DND-41 (cell line): Measurements from ENCODE around the gene ARHGAP25.

Source experiments
- EZH2 ChIP-seq: IDR thresholded peaks from 3 replicates; pipeline ENCODE4 v1.6.1; 2012; ENCODE audit warnings: borderline replicate concordance, low read depth, mild to moderate bottlenecking, moderate library complexity, low read length, inconsistent platforms; ENCODE audit not compliant: severe bottlenecking
- TF ChIP-seq, protein P1 (sequence below): IDR thresholded peaks from 2 replicates; pipeline ENCODE4 v1.5.1; 2012; ENCODE audit warnings: borderline replicate concordance, low read length, moderate library complexity, mild to moderate bottlenecking; ENCODE audit not compliant: poor library complexity, severe bottlenecking; ENCODE audit errors: extremely low read depth

DNA sequence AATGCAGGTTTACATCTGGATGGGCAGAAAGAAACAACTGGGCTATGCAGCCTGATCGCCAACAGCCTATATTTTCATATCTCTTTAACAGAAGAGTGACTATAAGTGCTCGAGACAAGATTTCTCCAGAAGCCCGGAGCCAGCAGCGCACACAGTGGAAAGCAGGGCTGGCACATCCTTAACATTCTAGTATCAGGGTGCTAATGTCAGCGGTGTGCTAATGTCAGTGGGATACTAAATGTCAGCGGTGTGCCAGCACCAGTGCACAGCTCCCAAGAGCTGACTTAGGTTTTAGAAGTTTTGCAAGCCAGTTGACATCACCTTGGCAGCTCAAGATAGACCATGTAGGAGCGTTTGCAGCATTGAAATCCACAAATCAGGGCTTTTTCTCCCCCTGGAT, 128.3 kb downstream of the ARHGAP25 start:
- TF ChIP-seq, protein P1, sequence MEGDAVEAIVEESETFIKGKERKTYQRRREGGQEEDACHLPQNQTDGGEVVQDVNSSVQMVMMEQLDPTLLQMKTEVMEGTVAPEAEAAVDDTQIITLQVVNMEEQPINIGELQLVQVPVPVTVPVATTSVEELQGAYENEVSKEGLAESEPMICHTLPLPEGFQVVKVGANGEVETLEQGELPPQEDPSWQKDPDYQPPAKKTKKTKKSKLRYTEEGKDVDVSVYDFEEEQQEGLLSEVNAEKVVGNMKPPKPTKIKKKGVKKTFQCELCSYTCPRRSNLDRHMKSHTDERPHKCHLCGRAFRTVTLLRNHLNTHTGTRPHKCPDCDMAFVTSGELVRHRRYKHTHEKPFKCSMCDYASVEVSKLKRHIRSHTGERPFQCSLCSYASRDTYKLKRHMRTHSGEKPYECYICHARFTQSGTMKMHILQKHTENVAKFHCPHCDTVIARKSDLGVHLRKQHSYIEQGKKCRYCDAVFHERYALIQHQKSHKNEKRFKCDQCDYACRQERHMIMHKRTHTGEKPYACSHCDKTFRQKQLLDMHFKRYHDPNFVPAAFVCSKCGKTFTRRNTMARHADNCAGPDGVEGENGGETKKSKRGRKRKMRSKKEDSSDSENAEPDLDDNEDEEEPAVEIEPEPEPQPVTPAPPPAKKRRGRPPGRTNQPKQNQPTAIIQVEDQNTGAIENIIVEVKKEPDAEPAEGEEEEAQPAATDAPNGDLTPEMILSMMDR = no peak
- TF ChIP-seq EZH2 = no peak
